ENCODE results near the gene PSMD13.

GRCh38 chr11:216081-216974 is 20.4 kb upstream of the PSMD13 start:
- TF ChIP-seq FOXM1 (IDR thresholded peaks at IDR 0.05; ENCODE audit: borderline replicate concordance) (no peak), TARDBP (IDR thresholded peaks at IDR 0.05) (no peak), SP1 (IDR thresholded peaks at IDR 0.05) (no peak), PKNOX1 (IDR thresholded peaks at IDR 0.05) (no peak), ARNT (IDR thresholded peaks at IDR 0.05) (no peak), BHLHE40 (IDR thresholded peaks at IDR 0.05; ENCODE audit: borderline replicate concordance) (no peak), L3MBTL2 (conservative IDR thresholded peaks at IDR 0.05) (no peak), CTBP1 (IDR thresholded peaks at IDR 0.05; ENCODE audit: borderline replicate concordance) (no peak)

Measured in HEK293T (cell line).